Activated CD4-positive, alpha-beta T cell treated with anti-CD3 and anti-CD28 coated beads, Interleukin-2, amount 10 ng/mL, durations not matched to agents 24 days and 14 days (primary cell): ENCODE data around the gene HAUS3. TPM values are rescaled to one million over a fixed set of nuclear protein-coding genes. Genes with fewer than 3 reads are reported as not detected.
A peak's percentile ranks its signal among the peaks of the same experiment; 100 is the strongest.

Source experiments
- DNase-seq: peaks from one replicate; pipeline ENCODE4 v3.0.0; 2022
- H3K27ac Mint-ChIP-seq: one replicate; pipeline ENCODE4 v1.8.0; 2022; ENCODE audit warnings: mild to moderate bottlenecking, mixed read lengths
- H3K27me3 Mint-ChIP-seq: one replicate; pipeline ENCODE4 v1.8.0; 2022; ENCODE audit warnings: mixed read lengths
- H3K36me3 Mint-ChIP-seq: one replicate; pipeline ENCODE4 v1.8.0; 2022; ENCODE audit warnings: low read depth, mild to moderate bottlenecking, mixed read lengths
- H3K4me1 Mint-ChIP-seq: one replicate; pipeline ENCODE4 v1.8.0; 2021; ENCODE audit warnings: mixed read lengths
- H3K4me3 Mint-ChIP-seq: one replicate; pipeline ENCODE4 v1.8.0; 2022; ENCODE audit warnings: mild to moderate bottlenecking, moderate library complexity, mixed read lengths
- H3K9me3 Mint-ChIP-seq: one replicate; pipeline ENCODE4 v1.8.0; 2021; ENCODE audit warnings: mixed read lengths
- intact Hi-C: fragments of 100-400 bp; cut with micrococcal nuclease; formaldehyde crosslinking; loops from one replicate; pipeline ENCODE4 v1.15.1; 2023
- total RNA-seq: library from RNA; stranded (reverse); gene quantifications from 2 replicates; pipeline ENCODE4 v1.2.3, GENCODE V29; 2022

The HAUS3 gene, protein sequence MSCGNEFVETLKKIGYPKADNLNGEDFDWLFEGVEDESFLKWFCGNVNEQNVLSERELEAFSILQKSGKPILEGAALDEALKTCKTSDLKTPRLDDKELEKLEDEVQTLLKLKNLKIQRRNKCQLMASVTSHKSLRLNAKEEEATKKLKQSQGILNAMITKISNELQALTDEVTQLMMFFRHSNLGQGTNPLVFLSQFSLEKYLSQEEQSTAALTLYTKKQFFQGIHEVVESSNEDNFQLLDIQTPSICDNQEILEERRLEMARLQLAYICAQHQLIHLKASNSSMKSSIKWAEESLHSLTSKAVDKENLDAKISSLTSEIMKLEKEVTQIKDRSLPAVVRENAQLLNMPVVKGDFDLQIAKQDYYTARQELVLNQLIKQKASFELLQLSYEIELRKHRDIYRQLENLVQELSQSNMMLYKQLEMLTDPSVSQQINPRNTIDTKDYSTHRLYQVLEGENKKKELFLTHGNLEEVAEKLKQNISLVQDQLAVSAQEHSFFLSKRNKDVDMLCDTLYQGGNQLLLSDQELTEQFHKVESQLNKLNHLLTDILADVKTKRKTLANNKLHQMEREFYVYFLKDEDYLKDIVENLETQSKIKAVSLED
- total RNA-seq = 19.3 and 19.4 TPM in 2 replicates

- Mint-ChIP-seq H3K27ac (peak within 1 kb of the TSS; percentile 93), H3K4me3 (peak within 1 kb of the TSS; percentile 84), H3K9me3 (no peaks in the 10 kb centered on the region), H3K4me1 (peaks cover 49% of the 10 kb centered on the region), H3K36me3 (peaks cover 26% of the 10 kb centered on the region), H3K27me3 (peaks cover 2% of the 10 kb centered on the region)
- DNase-seq = peak; percentile 100
- intact Hi-C loops = loop anchor here (1.0 to 10.0 kb wide), 8 partner anchors 21 to 1291 kb away; partner anchors contain the start of genes CFAP99, FAM193A, LRPAP1 and MXD4
These were observed at the start of gene HAUS3, which contains the start of gene POLN for GRCh38 chr4:2241410-2242353. Gene HAUS3 (minus strand): TSS chr4:2242121. CDS start chr4:2240946, 1,175 bp downstream. Gene POLN (minus strand): TSS chr4:2242121. CDS start chr4:2229231, 12,890 bp downstream.

- peaks cover 11% of the 10 kb centered on the region for H3K27me3 Mint-ChIP-seq
- no peaks in the 10 kb centered on the region for H3K9me3 Mint-ChIP-seq
- intact Hi-C loops = no loop called here
These were observed 49.2 kb upstream of the HAUS3 start for GRCh38 chr4:2290974-2291704.

GRCh38 chr4:2290488-2290887, 48.6 kb upstream of the HAUS3 start:
- intact Hi-C loops = no loop called here
- DNase-seq = no peak
- Mint-ChIP-seq H3K9me3 (no peaks in the 10 kb centered on the region), H3K4me3 (peak overlapping the region; percentile 75), H3K27ac (no peak overlapping the region), H3K27me3 (peaks cover 11% of the 10 kb centered on the region), H3K36me3 (no peaks in the 10 kb centered on the region), H3K4me1 (peaks cover 9% of the 10 kb centered on the region)

More at GRCh38 chr4:2290974-2291704, 49.2 kb upstream of the HAUS3 start:
- H3K4me1 Mint-ChIP-seq = peaks cover 11% of the 10 kb centered on the region
- H3K36me3 Mint-ChIP-seq = no peaks in the 10 kb centered on the region
- H3K4me3 Mint-ChIP-seq = peak overlapping the region; percentile 75
- H3K27ac Mint-ChIP-seq = peak overlapping the region; percentile 67
- peak; percentile 88 for DNase-seq

DNA sequence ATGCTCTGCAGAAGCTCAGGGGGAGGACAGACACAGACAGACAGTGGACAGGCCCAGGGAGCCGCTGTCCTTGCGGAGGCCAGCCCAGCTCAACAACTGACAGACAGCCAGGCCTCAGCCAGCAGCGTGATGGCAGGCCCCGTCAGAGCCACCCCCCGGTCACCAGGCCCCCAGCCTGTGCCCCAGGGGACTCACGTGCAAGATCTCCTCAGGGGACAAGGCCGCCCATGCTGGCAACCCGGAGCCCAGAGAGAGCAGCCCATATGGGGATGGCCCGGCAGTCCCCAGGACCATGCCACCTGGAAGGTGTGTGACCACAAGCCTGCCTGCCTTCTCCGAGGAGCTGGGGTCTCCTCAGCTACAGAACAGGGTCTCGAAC, 48.0 kb upstream of the HAUS3 start:
- Mint-ChIP-seq H3K4me3 (no peak overlapping the region), H3K4me1 (peaks cover 11% of the 10 kb centered on the region), H3K27ac (no peak overlapping the region), H3K36me3 (no peaks in the 10 kb centered on the region), H3K9me3 (no peaks in the 10 kb centered on the region), H3K27me3 (peaks cover 11% of the 10 kb centered on the region)
- DNase-seq = no peak
- intact Hi-C loops = no loop called here

DNA sequence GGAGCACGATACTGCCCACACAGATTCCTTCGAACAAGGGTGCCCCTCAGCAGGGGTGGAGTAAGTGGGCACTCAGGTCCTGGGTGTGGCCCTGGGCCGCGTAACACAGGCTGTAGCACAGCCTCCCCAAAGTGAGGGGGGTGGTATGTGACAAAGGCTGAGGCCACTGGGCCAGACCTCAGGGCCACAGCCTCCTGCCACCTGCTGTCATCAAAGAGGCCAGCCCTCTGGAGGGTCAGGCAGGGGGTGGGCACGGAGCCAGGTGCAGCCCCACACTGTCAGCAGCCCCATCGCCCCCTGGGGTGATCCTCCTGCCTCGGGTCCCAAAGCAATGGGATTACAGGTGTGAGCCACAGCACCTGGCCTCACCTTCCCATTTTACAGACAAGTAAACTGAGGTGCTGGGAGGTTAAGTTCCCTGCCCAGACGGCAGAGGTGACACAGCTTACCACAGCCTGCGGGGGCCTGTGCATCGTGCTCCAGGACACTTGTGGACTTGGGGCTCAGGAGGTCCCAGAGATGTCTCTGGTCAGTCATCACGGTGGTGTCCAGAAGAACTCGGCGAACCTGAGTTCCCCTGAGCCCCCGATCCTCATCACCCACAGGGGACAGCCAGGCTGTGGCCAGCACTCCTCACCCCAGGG, 47.5 kb upstream of the HAUS3 start:
- DNase-seq = no peak
- Mint-ChIP-seq H3K9me3 (no peaks in the 10 kb centered on the region), H3K36me3 (no peaks in the 10 kb centered on the region), H3K27ac (no peak overlapping the region), H3K4me1 (peaks cover 12% of the 10 kb centered on the region), H3K4me3 (no peak overlapping the region), H3K27me3 (peaks cover 11% of the 10 kb centered on the region)
- intact Hi-C loops = no loop called here

DNA sequence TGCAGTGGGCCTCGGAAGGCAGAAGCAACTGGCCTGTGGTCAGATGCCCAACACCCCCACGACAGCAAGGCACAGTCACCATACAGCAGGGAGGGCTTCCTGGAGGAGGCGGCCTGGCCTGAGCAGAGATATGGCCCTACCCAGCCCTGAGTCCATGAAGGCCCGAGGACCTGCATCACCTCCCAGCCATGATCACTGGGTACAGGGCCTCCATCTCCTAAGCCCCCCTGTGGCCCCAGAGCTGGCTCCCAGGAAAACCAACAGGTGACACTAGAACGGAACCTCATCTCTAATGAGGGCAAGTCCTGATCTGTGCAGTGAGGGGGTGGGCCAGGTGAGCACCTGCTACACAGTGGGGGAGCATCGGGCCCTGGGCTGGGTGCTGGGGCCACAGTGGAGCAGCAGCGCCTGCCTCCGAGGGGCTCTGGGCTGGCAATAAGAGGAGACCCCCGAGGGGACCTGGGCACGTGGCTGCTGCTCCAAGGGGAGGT, 46.2 kb upstream of the HAUS3 start:
- peaks cover 8% of the 10 kb centered on the region for H3K27me3 Mint-ChIP-seq
- intact Hi-C loops = no loop called here

GRCh38 chr4:2287594-2287915, 45.6 kb upstream of the HAUS3 start:
- Mint-ChIP-seq H3K4me3 (no peak overlapping the region), H3K36me3 (no peaks in the 10 kb centered on the region), H3K27me3 (peaks cover 6% of the 10 kb centered on the region), H3K27ac (no peak overlapping the region), H3K9me3 (no peaks in the 10 kb centered on the region), H3K4me1 (peaks cover 14% of the 10 kb centered on the region)
- intact Hi-C loops = no loop called here
- no peak for DNase-seq

More for the DNA sequence above, 46.2 kb upstream of the HAUS3 start:
- Mint-ChIP-seq H3K4me3 (no peak overlapping the region), H3K9me3 (no peaks in the 10 kb centered on the region), H3K27ac (no peak overlapping the region), H3K4me1 (peaks cover 12% of the 10 kb centered on the region), H3K36me3 (no peaks in the 10 kb centered on the region)
- DNase-seq = no peak

DNA sequence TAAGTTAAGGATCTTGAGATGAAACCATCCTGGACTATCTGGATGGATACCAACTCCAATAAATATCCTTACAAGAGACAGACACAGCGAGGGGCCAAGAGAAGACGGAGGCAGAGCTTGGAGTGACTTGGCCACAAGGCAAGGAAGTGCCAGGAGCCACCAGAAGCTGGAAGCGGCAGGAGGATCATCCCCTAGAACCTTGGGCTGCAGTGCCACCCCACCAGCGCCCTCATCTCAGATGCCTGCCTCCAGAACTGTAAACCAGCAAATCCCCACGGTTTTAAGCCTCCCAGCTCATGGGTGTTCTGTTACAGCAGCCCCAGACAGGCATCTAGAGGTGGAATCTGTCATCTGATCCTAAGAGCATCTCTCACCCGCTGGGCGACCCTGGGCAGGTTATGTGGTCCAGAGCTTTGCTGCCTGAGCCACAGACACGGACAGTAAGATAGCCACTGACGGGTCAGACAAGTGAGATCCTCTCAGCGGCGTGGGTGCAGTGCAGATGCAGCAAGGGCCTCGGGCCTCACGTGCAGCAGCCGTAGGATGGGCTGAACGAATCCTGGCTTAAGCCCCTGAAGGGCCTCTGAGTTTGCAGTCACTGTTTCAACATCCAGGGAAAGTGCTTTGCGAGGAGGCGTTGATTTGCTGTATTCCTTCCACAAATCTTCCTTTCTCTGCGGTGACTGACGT, 45.1 kb upstream of the HAUS3 start:
- no peaks in the 10 kb centered on the region for H3K36me3 Mint-ChIP-seq
- peaks cover under 1% of the 10 kb centered on the region for H3K27me3 Mint-ChIP-seq
- no peaks in the 10 kb centered on the region for H3K9me3 Mint-ChIP-seq
- no peak overlapping the region for H3K27ac Mint-ChIP-seq
- intact Hi-C loops = no loop called here
- H3K4me1 Mint-ChIP-seq = peaks cover 19% of the 10 kb centered on the region
- no peak for DNase-seq
- no peak overlapping the region for H3K4me3 Mint-ChIP-seq

DNA sequence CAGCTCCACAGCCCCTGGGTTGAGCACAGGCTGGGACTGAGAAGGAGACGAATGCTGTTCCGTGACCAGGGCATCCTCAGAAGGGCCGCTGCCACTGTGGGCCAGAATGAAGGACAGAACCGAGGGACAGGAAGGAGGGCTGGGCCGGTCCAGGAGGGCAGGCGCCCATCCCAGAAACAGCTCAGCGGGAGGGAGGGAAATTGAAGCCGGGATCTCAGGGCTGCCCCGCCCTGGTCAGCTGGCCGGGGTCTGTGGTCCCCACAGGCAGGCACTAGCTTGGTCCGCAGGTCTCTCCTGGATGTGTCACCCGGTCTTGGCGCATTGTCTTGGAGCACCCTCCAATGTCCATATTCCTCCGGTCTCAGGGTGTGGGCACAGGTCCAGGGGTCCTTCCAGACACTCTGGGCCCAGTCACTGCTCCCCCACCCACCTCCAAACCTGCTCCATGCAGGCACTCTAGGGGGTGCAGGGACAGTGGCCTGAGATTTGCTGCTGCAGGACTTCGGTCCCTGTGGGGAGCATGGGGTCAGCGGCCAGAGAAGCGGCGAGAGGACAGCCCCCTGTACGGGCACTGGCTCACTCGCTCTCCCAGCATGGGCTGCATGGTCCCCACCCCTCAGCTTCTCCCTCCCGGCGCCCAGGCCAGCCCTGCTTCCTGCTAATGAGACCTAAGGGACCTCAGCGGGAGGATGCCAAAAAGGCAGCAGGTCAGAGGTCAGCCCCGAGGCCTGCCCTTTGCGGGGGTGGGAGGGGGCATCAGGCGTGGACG, 43.9 kb upstream of the HAUS3 start:
- Mint-ChIP-seq H3K27me3 (no peaks in the 10 kb centered on the region), H3K4me3 (no peak overlapping the region), H3K36me3 (no peaks in the 10 kb centered on the region), H3K9me3 (no peaks in the 10 kb centered on the region), H3K27ac (no peak overlapping the region), H3K4me1 (peaks cover 28% of the 10 kb centered on the region)
- DNase-seq = no peak
- intact Hi-C loops = no loop called here

DNA sequence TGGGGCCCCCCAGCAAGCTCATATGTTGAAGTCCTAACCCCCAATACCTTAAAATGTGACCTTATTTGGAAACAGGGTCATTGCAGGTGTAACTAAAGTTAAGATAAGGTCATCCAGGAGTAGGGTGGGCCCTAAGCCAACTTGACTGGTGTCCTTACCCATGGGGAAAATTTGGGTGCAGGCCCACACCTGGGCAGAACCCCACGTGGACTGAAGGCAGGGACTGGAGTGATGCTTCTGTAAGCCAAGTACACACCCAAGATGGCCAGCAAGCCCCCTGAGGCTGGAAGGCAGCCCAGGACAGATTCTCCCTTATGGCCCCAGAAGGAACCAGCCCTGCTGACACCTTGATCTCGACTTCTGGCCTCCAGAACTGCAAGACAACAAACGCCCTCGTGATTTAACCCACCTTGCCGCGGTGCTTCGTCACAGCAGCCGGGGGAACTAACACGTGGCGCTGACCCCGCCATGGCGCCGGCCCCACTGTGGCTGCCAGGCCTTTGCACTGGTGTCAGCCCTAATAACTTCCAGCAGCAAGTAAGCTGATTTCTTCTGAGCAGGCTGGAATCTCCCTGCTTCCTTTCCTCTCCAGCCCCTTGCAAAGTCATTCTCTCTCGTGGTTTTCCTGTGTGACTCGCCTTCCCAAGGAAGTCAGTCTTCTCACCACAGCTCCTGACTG, 43.2 kb upstream of the HAUS3 start:
- intact Hi-C loops = loop anchor here (5.0 kb wide), 1 partner anchor 182 kb away; the partner anchor contains the start of gene RNF4
- no peak for DNase-seq
- H3K9me3 Mint-ChIP-seq = no peaks in the 10 kb centered on the region
- no peaks in the 10 kb centered on the region for H3K27me3 Mint-ChIP-seq
- H3K36me3 Mint-ChIP-seq = no peaks in the 10 kb centered on the region
- no peak overlapping the region for H3K4me3 Mint-ChIP-seq
- peaks cover 26% of the 10 kb centered on the region for H3K4me1 Mint-ChIP-seq
- no peak overlapping the region for H3K27ac Mint-ChIP-seq

GRCh38 chr4:2284161-2284933, 42.4 kb upstream of the HAUS3 start:
- Mint-ChIP-seq H3K36me3 (no peaks in the 10 kb centered on the region), H3K27ac (no peak overlapping the region), H3K27me3 (no peaks in the 10 kb centered on the region), H3K4me1 (peaks cover 26% of the 10 kb centered on the region), H3K4me3 (no peak overlapping the region), H3K9me3 (no peaks in the 10 kb centered on the region)
- intact Hi-C loops = loop anchor here (5.0 kb wide), 1 partner anchor 183 kb away; the partner anchor contains the start of gene RNF4
- no peak for DNase-seq
